IPS-11a (cell line): Measurements from ENCODE around the gene TCEAL6.
A peak's percentile ranks its signal among the peaks of the same experiment; 100 is the strongest.
"Not testable (repeated sequence)": the region's sequence is repeated elsewhere in the genome, so short reads cannot be mapped to it uniquely, and the experiment has no call there.

Experiments used
- H3K4me3 ChIP-seq: one replicate; pipeline ENCODE4 v1.5.1; 2013; ENCODE audit warnings: low read depth, low read length, control low read depth

Gene TCEAL6

DNA sequence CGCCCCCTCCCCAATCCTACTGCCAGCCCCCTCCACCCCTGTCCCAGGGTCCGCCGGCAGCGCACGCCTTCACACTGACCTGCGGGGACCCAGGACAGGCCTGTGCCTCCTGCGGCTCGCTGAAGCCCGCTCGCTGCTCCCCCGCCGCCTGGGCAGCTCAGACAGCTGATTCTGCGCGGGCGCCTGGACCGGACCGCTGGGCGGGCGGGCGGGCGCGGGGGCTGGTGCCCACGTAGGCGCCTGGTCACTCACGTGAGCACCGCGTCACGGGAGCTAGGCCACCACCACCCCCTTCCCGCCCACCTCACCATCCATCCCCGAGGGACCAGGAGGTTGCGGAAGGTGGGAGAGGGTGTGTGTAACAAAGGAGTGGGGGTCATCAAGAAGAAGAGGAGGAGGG, at the start of gene TCEAL6:
TCEAL6 (minus strand) TSS at position 208 of the 400 bp plus-strand sequence.
- not testable (repeated sequence) for H3K4me3 ChIP-seq

DNA sequence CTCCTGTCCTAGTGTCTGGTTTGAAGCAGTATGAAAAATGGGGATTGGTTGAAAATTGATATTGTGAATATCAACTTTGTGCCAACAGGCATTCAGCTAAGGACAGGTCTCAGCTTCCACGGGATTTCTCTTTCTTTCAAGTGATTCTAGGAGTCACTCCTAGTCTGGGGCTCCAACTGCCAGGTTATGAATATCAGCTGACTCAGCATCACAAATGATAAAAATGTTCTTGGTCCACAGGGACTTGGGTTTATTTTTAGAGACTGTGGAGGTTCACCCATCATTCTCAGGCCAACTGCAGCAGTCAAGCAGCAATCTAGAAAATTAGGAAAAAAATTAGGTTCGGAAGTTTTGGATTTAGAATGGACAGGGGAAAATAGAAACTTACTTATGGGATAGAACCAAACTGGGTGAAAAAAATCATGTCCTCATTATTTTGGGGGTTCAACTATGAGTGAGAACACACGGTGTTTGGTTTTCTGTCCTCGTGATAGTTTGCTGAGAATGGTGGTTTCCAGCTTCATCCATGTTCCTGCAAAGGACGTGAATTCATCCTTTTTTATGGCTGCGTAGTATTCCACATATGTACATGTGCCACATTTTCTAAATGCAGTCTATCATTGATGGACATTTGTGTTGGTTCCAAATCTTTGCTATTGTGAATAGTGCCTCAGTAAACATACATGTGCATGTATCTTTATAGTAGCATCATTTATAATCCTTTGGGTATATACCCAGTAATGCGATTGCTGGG, 43.9 kb upstream of the TCEAL6 start:
- H3K4me3 ChIP-seq, result no peak overlapping the region

DNA sequence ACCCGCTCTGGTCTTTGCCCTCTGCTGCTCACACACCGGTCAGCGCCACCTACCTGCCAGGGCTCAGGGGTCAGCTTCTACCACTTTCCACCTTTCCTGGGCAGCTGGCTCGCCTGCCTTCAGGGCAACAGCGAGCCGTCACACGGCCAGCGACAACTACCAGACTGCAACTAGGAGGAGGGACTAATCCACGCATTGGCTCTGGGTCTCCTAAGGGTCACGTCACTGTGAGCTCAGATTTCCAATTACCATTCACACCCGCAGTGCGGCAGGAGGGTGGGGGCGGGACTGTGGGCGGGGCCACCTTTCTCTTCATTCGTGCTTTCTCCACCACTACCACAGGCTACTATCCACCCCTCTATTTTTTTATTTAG, 13.5 kb upstream of the TCEAL6 start, which contains the start of gene BEX5:
BEX5 (minus strand) TSS at position 172 of the 374 bp plus-strand sequence. CDS start 1,712 bp downstream, outside the sequence.
- peak within 1 kb of the TSS; percentile 54 for H3K4me3 ChIP-seq

DNA sequence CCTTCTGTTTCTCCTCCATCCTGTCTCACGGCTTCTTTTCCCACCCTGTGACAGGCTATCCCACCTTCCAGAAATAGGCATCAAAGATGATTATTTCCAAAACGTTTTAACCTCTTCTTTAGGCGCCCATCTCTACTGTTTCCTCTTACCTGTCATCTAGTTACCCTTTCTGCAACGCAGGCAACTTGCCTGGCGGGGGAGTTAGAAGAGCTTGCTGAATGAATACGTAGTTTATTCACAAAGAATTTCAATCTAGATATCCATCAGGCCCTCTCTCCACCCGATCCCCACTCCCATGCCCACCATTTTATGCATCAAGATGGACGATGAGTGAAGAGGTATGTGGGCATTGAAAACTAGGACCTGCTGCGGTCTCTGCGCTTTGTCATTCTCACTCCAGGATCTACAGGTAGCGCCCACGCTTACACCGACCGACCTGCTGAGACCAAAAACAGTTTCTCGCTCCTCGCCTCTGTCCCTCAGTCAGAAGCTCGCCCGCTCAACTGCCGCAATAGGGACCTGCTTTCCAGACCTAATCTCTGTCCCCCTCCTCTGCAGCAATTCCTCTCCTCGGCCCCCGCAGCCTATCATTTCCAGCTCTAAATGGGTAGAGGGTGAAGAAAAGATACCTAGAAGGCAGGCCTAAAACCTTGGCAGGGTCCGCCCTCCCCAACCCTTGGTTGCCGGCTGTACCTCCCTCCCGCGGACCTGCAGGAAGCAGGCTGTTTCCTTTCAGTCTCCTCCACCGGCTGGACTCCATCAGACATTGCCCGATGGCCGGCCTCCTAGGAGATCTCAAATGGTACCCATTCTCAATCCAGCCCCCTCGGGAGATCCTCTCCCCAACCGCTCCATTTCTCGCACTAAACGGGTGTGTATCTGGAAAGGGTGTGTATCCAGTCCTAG, 12.9 kb upstream of the TCEAL6 start:
- peak overlapping the region; percentile 54 for H3K4me3 ChIP-seq

DNA sequence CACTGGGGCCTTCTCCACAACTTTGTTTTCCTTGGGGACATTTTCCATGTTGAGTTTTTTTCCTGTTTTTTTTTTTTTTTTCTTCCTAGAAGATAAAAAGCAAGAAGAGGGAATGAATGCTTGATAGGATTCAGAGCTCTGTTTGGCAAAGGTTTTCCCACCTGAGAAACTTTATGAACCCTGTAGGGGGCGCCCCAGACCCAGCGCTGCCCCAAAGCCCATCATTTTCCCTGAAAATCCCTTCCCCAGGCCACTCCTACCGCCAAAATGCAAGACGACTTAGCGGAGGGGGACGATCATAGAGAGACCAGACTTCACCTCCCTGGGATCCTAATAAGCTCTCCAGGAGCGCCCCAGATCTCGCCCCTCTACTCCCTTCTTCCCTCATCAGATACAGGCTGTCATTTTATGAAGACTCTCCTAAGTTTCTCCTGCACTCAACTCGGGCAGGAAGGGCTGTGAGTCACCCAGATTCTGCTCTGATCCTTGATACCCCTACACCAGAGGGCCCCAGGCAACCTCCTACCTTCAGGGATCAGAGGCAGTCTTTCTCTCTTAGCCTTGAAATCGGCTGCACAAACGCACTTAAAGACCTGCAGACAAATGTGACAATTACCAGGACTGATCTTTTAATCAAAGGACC, 12.1 kb upstream of the TCEAL6 start:
- peak overlapping the region; percentile 54 for H3K4me3 ChIP-seq

DNA sequence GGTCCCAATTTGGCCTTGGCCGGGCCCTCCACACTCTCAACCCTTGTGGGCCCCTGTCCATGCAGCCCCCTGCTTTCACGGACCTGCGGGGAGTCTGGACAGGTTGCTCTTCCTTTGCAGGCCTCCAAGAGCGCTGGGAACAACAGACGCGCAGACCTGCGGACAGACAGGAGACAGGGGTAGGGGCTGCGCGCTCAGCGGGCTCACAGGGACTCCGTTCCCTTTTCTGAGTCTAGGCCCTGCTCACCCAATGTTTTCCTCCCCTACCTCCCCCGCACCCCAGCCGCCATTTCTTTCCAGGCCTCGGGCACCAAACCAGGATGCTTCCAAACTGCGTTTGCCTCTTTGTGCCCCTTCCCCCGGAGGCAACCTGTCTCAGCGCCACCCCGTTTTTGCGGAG, 650 bp downstream of the TCEAL6 start:
- H3K4me3 ChIP-seq, result not testable (repeated sequence)

DNA sequence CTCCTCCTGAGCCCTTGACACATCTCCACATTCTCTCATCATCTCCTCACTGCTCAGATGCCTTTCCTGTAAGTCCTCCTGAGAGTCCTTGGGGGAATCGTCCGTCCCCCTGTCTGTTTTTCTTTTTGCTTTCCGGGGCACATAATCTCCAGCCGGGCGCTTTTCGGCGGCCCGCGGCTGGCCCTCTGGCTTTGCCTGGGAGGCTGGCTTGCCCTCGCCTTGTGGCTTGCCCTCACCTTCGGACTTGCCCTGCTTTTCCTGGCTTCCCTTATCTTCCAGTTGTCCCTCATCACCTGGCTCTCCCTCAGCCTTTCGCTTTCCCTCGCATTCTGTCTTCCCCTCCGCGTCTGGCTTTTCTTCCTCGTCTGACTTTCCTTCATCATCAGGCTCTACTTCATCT, 1.4 kb downstream of the TCEAL6 start:
- H3K4me3 ChIP-seq, result not testable (repeated sequence)

DNA sequence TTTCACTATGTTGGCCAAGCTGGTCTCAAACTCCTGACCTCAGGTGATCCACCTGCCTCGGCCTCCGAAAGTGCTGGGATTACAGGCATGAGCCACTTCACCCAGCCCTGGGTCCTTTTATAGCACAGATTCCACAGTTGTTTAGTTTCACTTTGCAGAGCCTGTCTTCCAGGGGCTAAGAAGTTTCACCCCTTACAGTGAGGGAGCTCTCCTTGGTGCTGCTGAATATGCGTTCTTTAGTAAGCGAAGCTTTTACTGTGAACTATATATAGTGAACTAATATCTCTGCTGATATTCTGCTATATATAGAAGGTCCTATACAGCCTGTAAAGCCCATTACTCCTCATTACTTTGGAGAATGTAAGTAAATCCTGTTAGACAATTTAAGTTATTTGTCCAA, 4.2 kb downstream of the TCEAL6 start:
- H3K4me3 ChIP-seq, result no peak overlapping the region

DNA sequence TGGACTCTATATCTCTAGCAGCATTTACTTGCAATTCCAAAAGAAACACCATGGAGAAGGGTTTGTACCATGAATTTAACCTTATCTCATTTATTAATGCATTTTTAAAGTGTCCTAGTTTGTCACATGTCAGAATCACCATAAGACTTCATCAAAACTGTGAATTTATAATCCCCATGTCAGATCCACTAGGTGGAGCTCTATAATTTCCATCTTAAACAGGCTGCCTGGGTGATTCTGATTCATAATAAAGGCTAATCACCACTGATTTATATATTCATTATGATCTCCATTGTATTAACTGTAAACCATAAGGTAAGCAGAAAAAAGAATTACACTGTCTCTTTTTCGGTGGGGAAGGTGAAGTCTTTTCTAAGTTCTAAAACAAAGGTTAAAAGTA, 12.8 kb downstream of the TCEAL6 start:
- no peak overlapping the region for H3K4me3 ChIP-seq

DNA sequence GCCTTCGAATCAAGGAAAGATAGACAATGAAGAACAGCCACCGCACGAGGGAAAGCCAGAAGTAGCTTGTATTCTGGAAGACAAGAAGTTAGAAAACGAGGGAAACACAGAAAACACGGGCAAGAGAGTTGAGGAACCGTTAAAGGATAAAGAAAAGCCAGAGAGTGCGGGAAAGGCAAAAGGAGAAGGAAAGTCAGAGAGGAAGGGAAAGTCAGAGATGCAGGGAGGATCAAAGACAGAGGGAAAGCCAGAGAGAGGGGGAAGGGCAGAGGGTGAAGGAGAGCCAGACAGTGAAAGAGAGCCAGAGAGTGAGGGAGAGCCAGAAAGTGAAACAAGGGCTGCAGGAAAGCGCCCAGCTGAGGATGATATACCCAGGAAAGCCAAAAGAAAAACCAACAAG, 15.4 kb downstream of the TCEAL6 start:
- H3K4me3 ChIP-seq, result no peak overlapping the region

DNA sequence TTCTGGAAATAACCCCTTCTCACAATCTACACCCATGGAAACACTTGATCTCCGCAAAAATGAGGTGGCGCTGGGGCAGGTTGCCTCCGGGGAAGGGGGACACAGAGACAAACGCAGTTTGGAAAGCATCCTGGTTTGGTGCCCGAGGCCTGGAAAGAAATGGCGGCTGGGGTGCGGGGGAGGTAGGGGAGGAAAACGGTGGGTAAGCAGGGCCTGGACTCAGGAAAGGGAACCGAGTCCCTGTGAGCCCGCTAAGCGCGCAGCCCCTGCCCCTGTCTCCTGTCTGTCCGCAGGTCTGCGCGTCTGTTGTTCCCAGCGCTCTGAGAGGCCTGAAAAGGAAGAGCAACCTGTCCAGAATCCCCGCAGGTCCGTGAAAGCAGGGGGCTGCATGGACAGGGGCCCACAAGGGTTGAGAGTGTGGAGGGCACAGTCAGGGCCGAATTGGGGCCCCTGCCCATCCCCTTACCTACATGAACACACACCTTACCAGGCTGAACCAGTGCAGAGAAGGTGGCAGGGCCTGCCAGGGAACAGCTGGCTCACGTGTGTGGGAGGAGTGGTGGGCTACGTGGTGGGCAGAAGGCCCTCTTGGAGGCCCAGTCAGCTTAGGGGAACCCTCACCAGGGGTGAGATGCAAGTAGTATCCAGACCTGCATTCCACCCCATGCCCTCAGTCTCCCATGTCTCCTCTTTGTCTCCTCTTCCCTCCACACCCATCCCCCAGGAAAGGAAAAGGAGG, 16.0 kb downstream of the TCEAL6 start:
- peak overlapping the region; percentile 31 for H3K4me3 ChIP-seq

DNA sequence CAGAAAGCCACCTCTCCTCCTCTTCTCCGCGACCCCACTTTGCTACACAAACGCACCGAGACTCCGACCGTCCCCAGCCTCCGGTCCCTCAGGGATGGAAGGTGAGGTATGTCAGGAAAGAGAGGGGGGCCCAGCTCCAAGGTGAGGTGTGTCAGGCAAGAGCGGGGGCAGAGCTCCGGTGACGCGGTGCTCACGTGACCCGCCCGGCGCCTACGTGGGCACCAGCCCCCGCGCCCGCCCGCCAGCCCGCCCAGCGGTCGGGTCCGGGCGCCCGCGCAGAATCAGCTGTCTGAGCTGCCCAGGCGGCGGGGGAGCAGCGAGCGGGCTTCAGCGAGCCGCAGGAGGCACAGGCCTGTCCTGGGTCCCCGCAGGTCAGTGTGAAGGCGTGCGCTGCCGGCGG, 16.8 kb downstream of the TCEAL6 start, which contains the start of gene TCEAL2:
TCEAL2 (plus strand) TSS at position 244 of the 400 bp plus-strand sequence. CDS start 1,152 bp downstream, outside the sequence.
- peak within 1 kb of the TSS; percentile 33 for H3K4me3 ChIP-seq

DNA sequence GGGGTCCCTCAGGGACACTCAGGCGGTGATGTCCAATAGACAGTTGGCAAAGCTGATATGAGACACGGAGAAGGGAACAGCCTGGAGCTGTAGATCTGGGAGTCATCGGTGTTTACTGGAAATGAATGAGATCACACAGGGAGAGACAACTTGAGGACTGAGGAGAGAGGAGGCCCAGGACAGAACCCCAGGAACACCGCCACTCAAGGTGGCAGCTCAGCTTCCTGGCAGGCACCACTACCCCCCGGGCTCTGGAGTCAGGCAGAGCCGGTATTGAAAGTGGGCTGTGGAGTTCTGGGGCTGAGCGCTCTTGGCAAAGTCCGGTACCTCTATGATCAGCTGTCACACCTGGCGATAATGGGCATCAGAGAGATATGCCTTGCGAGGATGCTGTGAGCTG, 17.3 kb downstream of the TCEAL6 start:
- peak overlapping the region; percentile 33 for H3K4me3 ChIP-seq

DNA sequence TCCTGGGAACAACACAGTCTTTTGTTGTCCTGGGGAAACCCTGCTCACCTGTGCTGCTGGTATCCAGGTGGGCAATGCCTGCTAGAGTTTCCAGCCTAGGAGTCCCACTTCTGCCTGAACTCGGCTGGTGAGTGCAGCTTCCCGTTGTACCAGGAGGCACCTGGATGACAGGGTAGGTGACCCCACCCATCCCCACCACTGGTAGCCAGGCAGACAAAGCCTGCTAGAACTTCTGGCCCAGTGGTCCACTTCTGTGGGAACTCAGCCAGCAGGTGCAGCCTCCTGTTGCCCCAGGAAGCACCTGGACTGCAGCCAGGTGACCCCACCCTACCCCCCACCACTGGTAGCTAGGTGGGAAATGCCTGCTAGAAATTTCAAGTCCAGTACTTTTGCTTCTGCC, 26.5 kb downstream of the TCEAL6 start:
- no peak overlapping the region for H3K4me3 ChIP-seq

DNA sequence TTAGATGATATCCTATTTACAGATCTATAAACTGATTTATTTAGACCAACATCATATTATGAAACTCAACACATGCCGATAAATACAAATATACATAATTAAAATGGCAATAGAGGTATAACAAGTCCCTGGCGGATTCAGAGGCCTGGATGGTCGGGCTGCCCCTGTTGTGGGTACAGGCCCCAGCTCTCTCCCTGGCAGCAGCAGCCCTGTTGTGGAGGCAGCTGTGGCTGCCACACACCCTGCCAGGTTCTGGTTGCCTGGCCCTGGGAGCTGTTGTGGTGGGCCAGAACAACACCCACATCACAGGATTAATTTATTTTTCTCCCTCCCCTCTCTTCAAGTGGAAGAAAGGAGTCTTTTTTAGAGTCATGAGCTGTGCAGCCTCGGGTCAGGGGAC, 28.9 kb downstream of the TCEAL6 start:
- H3K4me3 ChIP-seq, result no peak overlapping the region
